Measurements from ENCODE around the gene MINDY1. TPM values are rescaled to one million over a fixed set of nuclear protein-coding genes. Genes with fewer than 3 reads are reported as not detected.

MINDY1 gene
- total and polyA plus RNA-seq, 11 donors = 18.5 to 98.4 (median 54.0) TPM

DNA sequence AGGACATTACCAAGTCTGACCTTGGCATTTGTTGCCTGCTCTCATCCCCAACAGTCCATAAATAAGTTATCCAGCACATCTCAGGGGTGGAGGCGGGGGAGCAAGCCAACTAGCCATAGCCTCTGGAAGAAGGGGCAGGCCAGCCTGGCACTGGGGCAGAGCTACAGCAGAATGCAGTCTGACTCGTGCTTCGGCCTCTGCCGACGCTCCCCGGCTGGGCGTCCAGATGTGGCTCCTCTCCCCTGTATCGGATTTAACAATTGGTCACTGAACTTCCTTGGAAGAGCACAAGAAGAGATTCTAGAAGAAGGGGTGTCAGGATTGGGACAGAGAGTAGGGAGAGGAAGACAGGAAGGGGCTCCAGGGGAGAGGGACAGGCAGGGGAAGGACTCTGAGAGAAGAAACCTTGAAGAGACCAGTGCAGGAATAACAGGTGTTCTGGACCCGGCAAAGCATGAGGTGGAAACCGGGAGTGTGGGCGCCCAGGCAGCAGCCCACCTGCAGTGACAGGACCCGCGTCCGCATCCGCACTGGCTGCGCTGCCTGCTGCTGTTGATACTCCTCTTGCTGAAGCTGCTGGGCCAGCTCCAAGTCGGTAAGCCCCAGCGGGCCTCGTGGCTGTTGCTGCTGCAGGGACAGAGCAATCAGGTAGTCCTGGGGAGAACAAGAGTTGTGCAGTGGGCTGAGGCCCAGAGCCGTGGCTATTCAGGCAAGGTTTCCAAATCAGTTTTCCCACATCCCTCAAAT, 9.4 kb downstream of the MINDY1 start:
- TF ChIP-seq, protein P1, sequence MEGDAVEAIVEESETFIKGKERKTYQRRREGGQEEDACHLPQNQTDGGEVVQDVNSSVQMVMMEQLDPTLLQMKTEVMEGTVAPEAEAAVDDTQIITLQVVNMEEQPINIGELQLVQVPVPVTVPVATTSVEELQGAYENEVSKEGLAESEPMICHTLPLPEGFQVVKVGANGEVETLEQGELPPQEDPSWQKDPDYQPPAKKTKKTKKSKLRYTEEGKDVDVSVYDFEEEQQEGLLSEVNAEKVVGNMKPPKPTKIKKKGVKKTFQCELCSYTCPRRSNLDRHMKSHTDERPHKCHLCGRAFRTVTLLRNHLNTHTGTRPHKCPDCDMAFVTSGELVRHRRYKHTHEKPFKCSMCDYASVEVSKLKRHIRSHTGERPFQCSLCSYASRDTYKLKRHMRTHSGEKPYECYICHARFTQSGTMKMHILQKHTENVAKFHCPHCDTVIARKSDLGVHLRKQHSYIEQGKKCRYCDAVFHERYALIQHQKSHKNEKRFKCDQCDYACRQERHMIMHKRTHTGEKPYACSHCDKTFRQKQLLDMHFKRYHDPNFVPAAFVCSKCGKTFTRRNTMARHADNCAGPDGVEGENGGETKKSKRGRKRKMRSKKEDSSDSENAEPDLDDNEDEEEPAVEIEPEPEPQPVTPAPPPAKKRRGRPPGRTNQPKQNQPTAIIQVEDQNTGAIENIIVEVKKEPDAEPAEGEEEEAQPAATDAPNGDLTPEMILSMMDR (IDR thresholded peaks at IDR 0.05) = no peak
- no peak for TF ChIP-seq POLR2A (IDR thresholded peaks at IDR 0.05)
- H3K4me3 ChIP-seq = no peak overlapping the region
- peaks cover 0 to 64% (median 54%) of the 10 kb centered on the region in 9 donors for H3K36me3 ChIP-seq
- intact Hi-C loops (cut with DNase I) = loop anchor here in 1 of 10 donors (2.0 kb wide), 1 partner anchor 16 kb away; no protein-coding TSS in a partner anchor
- H3K4me1 ChIP-seq = peaks cover 0 to 39% (median 11%) of the 10 kb centered on the region in 12 donors
- DNase-seq (no peak), ATAC-seq (no peak)
- 80 to 89% (median 83%) methylated on average over 13 to 20 of the region's 20 CpGs for WGBS, 4 donors
- no peaks in the 10 kb centered on the region for H3K9me3 ChIP-seq
- H3K27ac ChIP-seq = no peak overlapping the region
- H3K27me3 ChIP-seq = no peaks in the 10 kb centered on the region

DNA sequence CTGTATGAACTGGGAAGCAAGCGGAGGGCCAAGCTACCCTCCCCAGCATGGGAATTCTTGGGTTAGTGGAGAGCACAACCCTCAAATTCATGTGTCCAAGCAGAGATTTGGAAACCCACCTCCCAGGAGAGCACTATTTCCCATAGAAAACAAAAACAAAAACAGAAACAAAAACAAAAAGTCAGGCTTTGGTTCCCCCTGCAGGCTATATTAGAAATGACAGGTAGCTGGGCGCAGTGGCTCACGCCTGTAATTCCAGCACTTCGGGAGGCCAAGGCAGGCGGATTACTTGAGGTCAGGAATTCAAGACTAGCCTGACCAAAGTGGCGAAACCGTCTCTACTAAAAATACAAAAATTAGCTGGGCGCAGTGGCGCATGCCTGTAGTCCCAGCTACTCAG, 10.8 kb downstream of the MINDY1 start:
- DNase-seq (no peak), ATAC-seq (peak in 3 of 4 donors; percentile 31 to 58 (median 50))
- TF ChIP-seq, protein P1 (IDR thresholded peaks at IDR 0.05) = peak; percentile 77 to 90 (median 85)
- TF ChIP-seq POLR2A (IDR thresholded peaks at IDR 0.05) = no peak
- Histone ChIP-seq H3K4me3 (peak overlapping the region in 7 of 12 donors; percentile 2 to 40 (median 18)), H3K9me3 (no peaks in the 10 kb centered on the region), H3K27me3 (no peaks in the 10 kb centered on the region), H3K27ac (peak overlapping the region in 10 of 12 donors; percentile 0 to 71 (median 46)), H3K36me3 (peaks cover 0 to 50% (median 41%) of the 10 kb centered on the region in 9 donors), H3K4me1 (peaks cover 0 to 25% (median 8%) of the 10 kb centered on the region in 12 donors)
- 23 to 34% (median 24%) methylated on average over 9 of the region's 9 CpGs for WGBS, 4 donors
- intact Hi-C loops (cut with DNase I) = loop anchor here in 2 of 10 donors (1.0 to 2.0 kb wide), 2 partner anchors 15 to 16 kb away; no protein-coding TSS in a partner anchor

DNA sequence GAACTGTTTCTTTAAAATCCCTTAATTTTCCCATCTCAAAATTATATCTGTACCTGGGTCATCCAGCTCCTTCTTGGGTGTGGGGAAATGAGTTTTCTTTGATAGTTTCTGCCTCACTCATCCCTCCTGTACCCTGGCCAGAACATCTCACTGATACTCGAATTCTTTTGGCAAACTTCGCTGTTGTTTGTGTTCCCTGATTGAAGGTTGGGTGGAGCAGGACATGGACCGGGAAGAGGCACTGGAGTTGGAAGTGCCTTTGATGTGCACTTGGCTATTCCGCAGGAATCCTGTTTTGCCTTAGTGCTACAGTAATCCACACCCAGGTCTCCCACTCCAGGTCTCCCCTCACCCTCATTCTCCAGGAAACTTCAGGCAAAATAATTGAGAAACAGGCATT, 11.2 kb downstream of the MINDY1 start:
- H3K4me1 ChIP-seq = peaks cover 0 to 21% (median 8%) of the 10 kb centered on the region in 12 donors
- no peaks in the 10 kb centered on the region for H3K27me3 ChIP-seq
- peak overlapping the region in 7 of 12 donors; percentile 2 to 40 (median 18) for H3K4me3 ChIP-seq
- H3K36me3 ChIP-seq = peaks cover 0 to 46% (median 36%) of the 10 kb centered on the region in 9 donors
- 32 to 50% (median 42%) methylated on average over 4 of the region's 4 CpGs for WGBS, 4 donors
- TF ChIP-seq, protein P1 (IDR thresholded peaks at IDR 0.05) = no peak
- no peak for TF ChIP-seq POLR2A (IDR thresholded peaks at IDR 0.05)
- DNase-seq (no peak), ATAC-seq (peak in 3 of 4 donors; percentile 4 to 30 (median 28))
- H3K27ac ChIP-seq = peak overlapping the region in 10 of 12 donors; percentile 0 to 71 (median 46)
- intact Hi-C loops (cut with DNase I) = no loop called here
- no peaks in the 10 kb centered on the region for H3K9me3 ChIP-seq

DNA sequence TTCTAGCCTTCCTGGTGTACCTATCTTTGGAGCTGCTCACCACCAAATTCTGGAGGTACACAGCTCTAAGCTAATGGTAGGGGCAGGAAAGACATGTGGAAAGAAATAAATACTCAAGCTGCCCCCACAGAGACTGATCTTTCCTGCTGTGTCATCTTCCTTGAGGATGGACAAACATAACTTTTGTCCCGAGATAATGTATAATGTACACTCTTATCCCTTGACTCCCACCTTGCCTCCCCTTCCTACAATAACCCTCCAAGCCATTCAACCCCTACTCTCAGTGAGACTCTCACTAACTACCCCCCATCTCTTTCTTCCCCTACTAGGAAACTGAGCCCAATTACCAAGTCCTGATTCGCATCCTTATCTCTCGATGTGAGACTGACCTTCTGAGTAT, 12.5 kb downstream of the MINDY1 start:
- Histone ChIP-seq H3K27ac (no peak overlapping the region), H3K4me1 (peaks cover 0 to 14% (median 8%) of the 10 kb centered on the region in 12 donors), H3K36me3 (peaks cover 0 to 34% (median 27%) of the 10 kb centered on the region in 9 donors), H3K9me3 (no peaks in the 10 kb centered on the region), H3K27me3 (no peaks in the 10 kb centered on the region), H3K4me3 (no peak overlapping the region)
- DNase-seq = no peak
- no peak for TF ChIP-seq POLR2A (IDR thresholded peaks at IDR 0.05)
- TF ChIP-seq, protein P1 (IDR thresholded peaks at IDR 0.05) = no peak
- no peak for ATAC-seq
- 72 to 78% (median 74%) methylated on average over 3 of the region's 3 CpGs for WGBS, 4 donors
- intact Hi-C loops (cut with DNase I) = no loop called here
